Karpas-422 (cell line): ENCODE data around the gene GRAMD2B. TPM values are rescaled to one million over a fixed set of nuclear protein-coding genes. Genes with fewer than 3 reads are reported as not detected.

ENCODE experiments used
- DNase-seq: peaks from one replicate; pipeline ENCODE4 v3.0.0-alpha.2; 2015
- H2AFZ ChIP-seq: fragments of 200-600 bp; sonication (generic); 2 replicates; pipeline ENCODE4 v1.6.1; 2014; ENCODE audit warnings: antibody characterized with exemption, low read length, mixed read lengths
- H3K27ac ChIP-seq: fragments of 200-600 bp; sonication (generic); 2 replicates; pipeline ENCODE4 v1.5.1; 2014; ENCODE audit warnings: mild to moderate bottlenecking, low read length, moderate library complexity
- H3K27me3 ChIP-seq: fragments of 200-600 bp; sonication (generic); 2 replicates; pipeline ENCODE4 v1.6.1; 2014; ENCODE audit warnings: low read length, mixed read lengths
- H3K36me3 ChIP-seq: fragments of 200-600 bp; sonication (generic); 2 replicates; pipeline ENCODE4 v1.6.1; 2014; ENCODE audit warnings: low read length, mixed read lengths; ENCODE audit not compliant: insufficient read depth
- H3K4me1 ChIP-seq: fragments of 200-600 bp; sonication (generic); 2 replicates; pipeline ENCODE4 v1.6.1; 2014; ENCODE audit warnings: mild to moderate bottlenecking, low read length, mixed read lengths
- H3K4me2 ChIP-seq: fragments of 200-600 bp; sonication (generic); 2 replicates; pipeline ENCODE4 v1.6.1; 2014; ENCODE audit warnings: low read length, low read depth, mild to moderate bottlenecking; ENCODE audit not compliant: poor library complexity, severe bottlenecking
- H3K4me3 ChIP-seq: fragments of 200-600 bp; sonication (generic); 2 replicates; pipeline ENCODE4 v1.5.1; 2014; ENCODE audit warnings: mild to moderate bottlenecking, antibody characterized with exemption, low read length, mixed read lengths
- H3K79me2 ChIP-seq: fragments of 200-600 bp; sonication (generic); 2 replicates; pipeline ENCODE4 v1.6.1; 2014; ENCODE audit warnings: mild to moderate bottlenecking, low read length, mixed read lengths
- H3K9ac ChIP-seq: fragments of 200-600 bp; sonication (generic); 2 replicates; pipeline ENCODE4 v1.6.0; 2014; ENCODE audit warnings: low read length
- H3K9me2 ChIP-seq: fragments of 200-600 bp; sonication (generic), shearing (Covaris generic); replicated peaks from 2 replicates; pipeline ENCODE4 v1.6.0; 2014; ENCODE audit warnings: mild to moderate bottlenecking, low read length, moderate library complexity; ENCODE audit not compliant: insufficient read depth
- H3K9me3 ChIP-seq: fragments of 300-700, 200-600 bp; sonication (generic); 2 replicates; pipeline ENCODE4 v1.6.1; 2014; ENCODE audit warnings: low read length, mixed read lengths
- H4K20me1 ChIP-seq: fragments of 200-600 bp; sonication (generic); 2 replicates; pipeline ENCODE4 v1.6.1; 2014; ENCODE audit warnings: mild to moderate bottlenecking, antibody characterized with exemption, low read length, low read depth; ENCODE audit not compliant: insufficient read depth
- total RNA-seq: library from RNA; depleted of rRNA; stranded (reverse); fragments of >200 nt; shearing (Covaris generic); gene quantifications from 2 replicates; pipeline ENCODE4 v1.2.3, GENCODE V29; 2014; ENCODE audit warnings: low replicate concordance

GRAMD2B gene
- total RNA-seq, 1 experiment from 2014 or later = 4.5 TPM

- H3K36me3 ChIP-seq = no peaks in the 10 kb centered on the region
- no peaks in the 10 kb centered on the region for H3K9me3 ChIP-seq
- H3K27ac ChIP-seq = no peak overlapping the region
- no peak overlapping the region for H3K4me3 ChIP-seq
- no peaks in the 10 kb centered on the region for H3K79me2 ChIP-seq
- H2AFZ ChIP-seq = no peak overlapping the region
- H3K27me3 ChIP-seq = no peaks in the 10 kb centered on the region
- no peak overlapping the region for H3K4me2 ChIP-seq
- no peaks in the 10 kb centered on the region for H3K9me2 ChIP-seq
- H3K4me1 ChIP-seq = no peaks in the 10 kb centered on the region
- DNase-seq = no peak
- H4K20me1 ChIP-seq = no peaks in the 10 kb centered on the region
- no peak overlapping the region for H3K9ac ChIP-seq
Measured at GRCh38 chr5:126534553-126534952, 111.3 kb downstream of the GRAMD2B start.

GRCh38 chr5:126535856-126536545, 112.8 kb downstream of the GRAMD2B start:
- no peak overlapping the region for H3K4me3 ChIP-seq
- no peak overlapping the region for H3K9ac ChIP-seq
- no peaks in the 10 kb centered on the region for H3K27me3 ChIP-seq
- no peaks in the 10 kb centered on the region for H3K4me1 ChIP-seq
- H2AFZ ChIP-seq = no peak overlapping the region; the same call in 1 of the 2 replicates
- H3K79me2 ChIP-seq = no peaks in the 10 kb centered on the region
- no peaks in the 10 kb centered on the region for H3K9me3 ChIP-seq
- no peak for DNase-seq
- no peaks in the 10 kb centered on the region for H4K20me1 ChIP-seq
- no peak overlapping the region for H3K27ac ChIP-seq
- no peak overlapping the region for H3K4me2 ChIP-seq
- no peaks in the 10 kb centered on the region for H3K9me2 ChIP-seq
- H3K36me3 ChIP-seq = no peaks in the 10 kb centered on the region

- H3K27ac ChIP-seq = no peak overlapping the region
- H4K20me1 ChIP-seq = no peaks in the 10 kb centered on the region
- no peak for DNase-seq
- no peak overlapping the region for H3K4me3 ChIP-seq
- no peaks in the 10 kb centered on the region for H3K9me2 ChIP-seq
- no peaks in the 10 kb centered on the region for H3K79me2 ChIP-seq
- no peaks in the 10 kb centered on the region for H3K9me3 ChIP-seq
- no peaks in the 10 kb centered on the region for H3K36me3 ChIP-seq
- no peaks in the 10 kb centered on the region for H3K27me3 ChIP-seq
- H2AFZ ChIP-seq = no peak overlapping the region
- H3K4me1 ChIP-seq = no peaks in the 10 kb centered on the region
- H3K4me2 ChIP-seq = no peak overlapping the region
- H3K9ac ChIP-seq = no peak overlapping the region
Measured at GRCh38 chr5:126536874-126537273, 113.7 kb downstream of the GRAMD2B start.

- Histone ChIP-seq H2AFZ (no peak overlapping the region), H4K20me1 (no peaks in the 10 kb centered on the region), H3K9me2 (no peaks in the 10 kb centered on the region), H3K9me3 (no peaks in the 10 kb centered on the region), H3K36me3 (no peaks in the 10 kb centered on the region), H3K4me1 (no peaks in the 10 kb centered on the region), H3K79me2 (no peaks in the 10 kb centered on the region), H3K27me3 (no peaks in the 10 kb centered on the region), H3K27ac (no peak overlapping the region), H3K9ac (no peak overlapping the region), H3K4me2 (no peak overlapping the region), H3K4me3 (no peak overlapping the region)
- no peak for DNase-seq
Measured at GRCh38 chr5:126538579-126538978, 115.4 kb downstream of the GRAMD2B start.

- no peak overlapping the region for H3K4me2 ChIP-seq
- no peaks in the 10 kb centered on the region for H3K9me2 ChIP-seq
- H3K9ac ChIP-seq = no peak overlapping the region
- H3K4me1 ChIP-seq = no peaks in the 10 kb centered on the region
- no peaks in the 10 kb centered on the region for H3K27me3 ChIP-seq
- H3K79me2 ChIP-seq = no peaks in the 10 kb centered on the region
- DNase-seq = no peak
- no peak overlapping the region for H3K4me3 ChIP-seq
- H4K20me1 ChIP-seq = no peaks in the 10 kb centered on the region
- no peaks in the 10 kb centered on the region for H3K9me3 ChIP-seq
- H2AFZ ChIP-seq = no peak overlapping the region
- no peak overlapping the region for H3K27ac ChIP-seq
- H3K36me3 ChIP-seq = no peaks in the 10 kb centered on the region
Measured at GRCh38 chr5:126540631-126541030, 117.4 kb downstream of the GRAMD2B start.

GRCh38 chr5:126542441-126542840, 119.2 kb downstream of the GRAMD2B start:
- Histone ChIP-seq H3K4me2 (no peak overlapping the region), H3K4me1 (no peaks in the 10 kb centered on the region), H3K4me3 (no peak overlapping the region), H3K27ac (no peak overlapping the region), H2AFZ (no peak overlapping the region), H4K20me1 (no peaks in the 10 kb centered on the region), H3K79me2 (no peaks in the 10 kb centered on the region), H3K36me3 (no peaks in the 10 kb centered on the region), H3K27me3 (no peaks in the 10 kb centered on the region), H3K9ac (no peak overlapping the region), H3K9me2 (no peaks in the 10 kb centered on the region), H3K9me3 (no peaks in the 10 kb centered on the region)
- DNase-seq = no peak

- no peaks in the 10 kb centered on the region for H4K20me1 ChIP-seq
- H3K4me1 ChIP-seq = no peaks in the 10 kb centered on the region
- no peaks in the 10 kb centered on the region for H3K36me3 ChIP-seq
- H2AFZ ChIP-seq = no peak overlapping the region
- no peak overlapping the region for H3K9ac ChIP-seq
- no peaks in the 10 kb centered on the region for H3K9me2 ChIP-seq
- H3K9me3 ChIP-seq = no peaks in the 10 kb centered on the region
- no peak overlapping the region for H3K4me3 ChIP-seq
- no peaks in the 10 kb centered on the region for H3K79me2 ChIP-seq
- H3K4me2 ChIP-seq = no peak overlapping the region
- H3K27ac ChIP-seq = no peak overlapping the region
- no peaks in the 10 kb centered on the region for H3K27me3 ChIP-seq
- no peak for DNase-seq
Measured at GRCh38 chr5:126543009-126543408, 119.8 kb downstream of the GRAMD2B start.

- H3K36me3 ChIP-seq = no peaks in the 10 kb centered on the region
- no peak overlapping the region for H3K4me3 ChIP-seq
- H3K9me3 ChIP-seq = no peaks in the 10 kb centered on the region
- no peak overlapping the region for H3K4me2 ChIP-seq
- H3K9me2 ChIP-seq = no peaks in the 10 kb centered on the region
- no peaks in the 10 kb centered on the region for H3K79me2 ChIP-seq
- no peak overlapping the region for H3K27ac ChIP-seq
- H3K9ac ChIP-seq = no peak overlapping the region
- no peaks in the 10 kb centered on the region for H3K27me3 ChIP-seq
- H3K4me1 ChIP-seq = no peaks in the 10 kb centered on the region
- no peak overlapping the region for H2AFZ ChIP-seq
- H4K20me1 ChIP-seq = no peaks in the 10 kb centered on the region
- no peak for DNase-seq
Measured at GRCh38 chr5:126543660-126544059, 120.5 kb downstream of the GRAMD2B start.
